GM21825 (cell line): ENCODE data around the gene PLEKHF1.
"Not testable (repeated sequence)": the region's sequence is repeated elsewhere in the genome, so short reads cannot be mapped to it uniquely, and the experiment has no call there.

ENCODE experiments used
- ATAC-seq: cut with Tn5 transposase; IDR thresholded peaks from one replicate; pipeline ENCODE4 v1.9.1; 2021; ENCODE audit warnings: mild to moderate bottlenecking, moderate library complexity; ENCODE audit not compliant: unreplicated experiment

PLEKHF1 gene

GRCh38 chr19:29665215-29665825, at the start of gene PLEKHF1:
Gene PLEKHF1 (plus strand): TSS chr19:29665461. CDS start chr19:29673840, 8,379 bp downstream.
- ATAC-seq: peak; percentile 88

DNA sequence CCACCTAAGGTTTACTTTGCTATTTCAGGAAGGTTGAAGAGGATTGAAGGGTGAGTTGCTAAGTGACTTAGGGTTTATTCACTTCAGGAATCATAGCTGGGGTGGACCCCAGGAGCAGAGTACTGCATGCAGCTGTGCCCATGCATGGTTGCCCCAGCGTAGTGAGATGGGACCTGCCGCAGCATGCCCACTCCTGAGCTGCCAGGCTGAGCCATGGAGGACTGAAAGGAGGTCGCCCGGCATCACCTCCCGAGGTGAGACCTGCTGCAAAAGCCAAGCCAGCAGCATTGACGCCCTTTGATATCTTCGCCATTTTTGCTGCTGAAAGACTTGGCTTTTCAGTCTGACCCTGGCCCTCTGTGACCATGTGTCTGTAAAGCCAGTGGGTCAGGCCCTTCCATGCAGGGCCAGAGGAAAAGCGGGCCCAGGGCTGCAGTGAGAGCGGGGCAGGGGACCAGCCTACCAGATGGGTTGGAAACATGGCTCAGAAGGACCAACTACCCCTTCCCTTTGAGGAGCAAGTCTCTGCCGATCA, 49.3 kb upstream of the PLEKHF1 start:
- no peak for ATAC-seq

GRCh38 chr19:29616541-29616940, 48.7 kb upstream of the PLEKHF1 start:
- ATAC-seq: no peak

DNA sequence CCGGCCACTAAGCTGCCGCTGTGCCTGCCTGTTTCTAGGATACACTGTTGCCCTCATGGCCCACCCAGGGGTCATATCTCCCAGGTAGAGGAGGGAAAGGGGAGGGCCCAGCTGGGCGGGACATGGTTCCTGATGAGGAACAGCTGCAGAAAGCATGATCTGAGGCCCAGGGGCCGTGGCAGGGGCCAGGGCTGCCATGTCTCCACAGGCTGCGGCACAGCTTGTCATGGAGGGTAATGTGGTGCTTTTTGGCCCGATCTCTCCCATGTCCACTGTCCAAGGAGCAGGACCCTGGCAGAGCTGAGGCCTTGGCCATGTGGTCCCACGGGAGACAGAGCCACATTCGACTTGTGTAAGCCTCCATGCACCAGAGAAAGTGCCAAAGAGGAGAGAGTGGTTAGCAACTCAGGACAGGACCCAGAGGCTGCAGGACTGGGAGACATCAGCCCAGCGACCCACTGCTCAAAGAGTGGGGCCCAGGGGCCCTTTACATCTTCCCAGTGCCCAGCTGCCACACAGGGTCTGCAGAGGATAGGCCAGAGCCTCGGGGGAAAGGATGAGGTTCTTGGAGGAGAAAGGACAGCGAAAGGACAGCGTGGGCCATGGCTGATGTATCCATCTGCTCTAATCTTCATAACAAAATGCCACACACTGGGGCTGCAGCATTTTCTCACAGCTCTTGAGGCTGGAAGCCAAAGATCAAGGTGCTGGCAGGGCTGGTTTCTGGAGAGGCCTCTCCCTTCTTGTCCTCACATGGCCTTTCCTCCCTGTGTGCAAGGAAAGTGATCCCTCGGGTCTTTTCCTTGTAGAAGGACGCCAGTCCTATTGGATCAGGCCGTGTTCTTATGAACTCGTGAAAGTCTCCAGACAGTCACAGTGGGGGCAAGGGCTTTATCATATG, 47.6 kb upstream of the PLEKHF1 start:
- ATAC-seq: no peak

- ATAC-seq: no peak
These were observed 46.8 kb upstream of the PLEKHF1 start for GRCh38 chr19:29618434-29618833.

GRCh38 chr19:29618871-29619270, 46.4 kb upstream of the PLEKHF1 start:
- ATAC-seq: no peak

DNA sequence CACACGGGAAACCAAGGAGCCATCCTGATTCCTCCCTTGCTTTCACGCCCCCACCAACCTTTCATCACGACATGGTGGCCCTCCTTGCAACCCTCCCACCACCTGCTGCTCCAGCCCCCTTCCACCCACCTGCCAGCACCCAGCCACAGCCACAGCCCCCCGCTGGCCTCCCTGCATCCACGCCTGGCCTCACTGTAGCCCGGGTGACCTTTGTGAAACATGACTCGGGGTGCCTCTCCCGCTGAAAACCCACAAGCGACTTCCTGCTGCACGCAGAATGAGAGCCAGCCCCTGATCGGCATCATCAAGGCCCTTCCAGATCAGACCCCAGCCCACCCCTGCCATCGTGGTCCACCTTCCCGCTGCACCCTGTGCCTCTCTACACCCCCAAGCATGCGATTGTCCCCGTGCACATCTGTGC, 44.3 kb upstream of the PLEKHF1 start:
- no peak for ATAC-seq

DNA sequence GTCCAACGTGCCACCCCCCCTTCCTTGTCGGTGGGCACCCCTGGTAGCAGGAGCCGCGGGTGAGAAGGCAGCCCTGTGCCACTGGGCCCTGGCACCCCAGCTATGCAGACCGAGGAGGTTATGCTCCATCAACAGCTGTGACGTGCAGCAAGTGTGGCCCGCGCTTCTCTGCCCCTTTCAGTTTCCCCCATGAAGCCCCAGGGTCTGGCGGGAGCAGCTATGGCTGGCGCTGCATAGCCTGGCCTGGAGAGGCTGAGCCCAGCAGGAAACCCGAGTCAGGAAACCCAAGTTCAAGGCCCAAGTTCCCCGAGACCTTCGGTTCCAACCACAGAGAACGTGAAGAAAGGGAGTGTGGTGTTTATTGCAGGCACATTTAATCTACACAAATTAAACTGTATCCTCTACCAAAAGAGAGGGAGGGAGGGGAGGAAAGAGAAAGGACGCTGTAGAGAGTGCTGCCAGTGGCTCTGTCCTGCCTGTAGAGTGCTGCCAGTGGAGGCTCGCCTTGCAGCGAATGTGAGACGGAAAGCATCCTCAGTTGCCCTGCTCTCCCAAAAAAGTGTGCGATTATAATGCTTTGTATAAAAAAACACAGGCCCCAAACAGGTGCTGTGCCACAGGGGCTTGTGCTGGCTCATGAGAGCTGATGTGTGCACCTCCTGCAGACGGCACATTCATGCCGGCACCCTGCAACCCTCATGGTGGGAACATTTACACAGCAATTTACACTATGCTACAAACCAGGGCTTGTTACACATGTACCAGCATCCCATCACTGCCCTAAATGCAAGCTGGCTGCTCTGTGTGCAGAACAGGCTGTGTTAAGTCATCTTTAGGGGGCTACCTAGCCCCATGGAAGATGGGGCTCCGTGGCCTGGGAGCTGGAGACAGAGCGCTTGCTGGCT, 42.8 kb upstream of the PLEKHF1 start:
- ATAC-seq: no peak

- no peak for ATAC-seq
These were observed 41.4 kb upstream of the PLEKHF1 start for GRCh38 chr19:29623726-29624488.

DNA sequence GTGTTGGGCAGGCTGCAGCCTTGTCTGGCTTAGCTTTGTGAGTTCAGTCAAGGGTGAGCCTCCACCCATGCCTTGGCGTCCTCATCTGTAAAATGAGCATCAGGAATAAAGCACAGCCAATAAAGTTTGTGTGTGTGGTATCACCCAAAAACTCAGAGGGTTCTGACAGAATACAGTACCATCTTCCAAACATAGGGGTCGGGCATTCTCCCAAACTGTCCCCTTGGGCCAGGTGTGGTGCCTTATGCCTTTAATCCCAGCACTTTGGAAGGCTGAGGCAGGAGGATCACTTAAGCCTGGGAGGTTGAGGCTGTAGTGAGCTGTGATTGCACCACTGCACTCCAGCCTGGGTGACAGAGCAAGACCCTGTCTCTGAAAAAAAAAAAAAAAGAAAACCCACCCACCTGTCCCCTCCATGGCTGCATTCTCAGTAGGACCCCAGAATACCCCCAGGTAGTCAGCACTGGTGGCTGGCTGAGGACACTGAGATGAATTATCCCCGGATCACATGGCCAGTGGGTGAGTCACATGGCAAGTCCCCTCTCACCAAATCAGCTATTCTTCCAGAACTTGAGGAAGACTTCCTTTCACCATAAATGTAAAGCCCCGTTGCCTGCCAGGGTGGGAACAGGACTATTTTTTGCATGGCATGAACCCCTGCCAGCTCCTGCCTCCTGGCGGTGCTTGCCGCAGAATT, 40.6 kb upstream of the PLEKHF1 start:
- ATAC-seq: no peak

- ATAC-seq: no peak
These were observed 40.0 kb upstream of the PLEKHF1 start for GRCh38 chr19:29625186-29625651.

DNA sequence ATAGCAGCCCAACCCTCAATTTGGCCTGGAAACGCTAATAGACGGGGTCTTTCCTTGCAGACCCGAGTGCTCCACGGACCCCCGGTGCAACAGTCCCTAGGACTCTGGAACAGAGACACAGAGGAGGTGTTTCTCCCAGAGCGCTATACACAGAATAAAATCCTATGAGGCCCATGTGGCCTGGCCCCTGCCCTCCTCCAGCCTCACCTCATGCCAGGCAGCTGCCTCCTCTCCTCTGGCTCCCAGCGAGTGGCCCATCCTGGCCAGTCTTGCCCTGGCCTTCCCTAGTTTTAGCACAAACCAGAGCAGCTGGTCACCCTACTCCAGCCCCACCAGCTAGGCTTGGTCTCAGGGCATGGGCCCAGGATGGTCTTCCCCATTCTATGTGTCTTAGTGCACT, 38.9 kb upstream of the PLEKHF1 start:
- ATAC-seq: no peak

- ATAC-seq: not testable (repeated sequence)
These were observed 38.4 kb upstream of the PLEKHF1 start for GRCh38 chr19:29626832-29627231.

DNA sequence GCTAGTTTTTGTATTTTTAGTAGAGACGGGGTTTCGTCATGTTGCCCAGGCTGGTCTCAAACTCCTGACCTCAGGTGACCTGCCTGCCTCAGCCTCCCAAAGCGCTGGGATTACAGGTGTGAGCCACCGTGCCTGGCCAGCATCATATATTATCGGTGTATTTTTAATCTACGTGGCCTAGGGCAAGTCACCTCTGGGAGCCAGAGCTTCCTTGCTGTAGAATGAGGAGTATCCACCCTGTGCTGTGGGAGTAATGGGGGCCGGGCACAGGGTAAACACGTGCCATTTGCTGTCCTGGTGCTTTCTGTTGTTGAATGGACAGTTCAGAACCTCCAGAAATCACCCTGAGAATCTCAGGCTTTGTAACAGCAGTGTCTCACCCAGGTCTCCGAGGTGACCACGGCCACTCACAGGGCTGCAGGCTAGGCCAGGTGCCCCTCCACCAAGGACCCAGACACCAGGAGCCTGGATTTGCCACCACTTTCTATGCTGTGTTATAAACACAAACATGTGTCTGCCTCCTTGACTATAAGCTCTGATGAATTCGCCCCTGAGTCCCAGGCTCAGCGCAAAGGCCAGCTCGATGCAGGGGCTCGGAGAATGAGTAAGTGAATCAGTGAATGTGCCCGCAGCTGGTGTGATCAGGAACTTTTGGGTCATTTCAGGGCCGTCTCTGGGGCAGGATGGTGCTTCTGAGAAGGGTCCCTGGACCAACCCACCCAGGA, 36.4 kb upstream of the PLEKHF1 start:
- no peak for ATAC-seq

GRCh38 chr19:29629836-29630534, 35.3 kb upstream of the PLEKHF1 start:
- ATAC-seq: no peak

GRCh38 chr19:29630655-29631054, 34.6 kb upstream of the PLEKHF1 start:
- ATAC-seq: no peak

DNA sequence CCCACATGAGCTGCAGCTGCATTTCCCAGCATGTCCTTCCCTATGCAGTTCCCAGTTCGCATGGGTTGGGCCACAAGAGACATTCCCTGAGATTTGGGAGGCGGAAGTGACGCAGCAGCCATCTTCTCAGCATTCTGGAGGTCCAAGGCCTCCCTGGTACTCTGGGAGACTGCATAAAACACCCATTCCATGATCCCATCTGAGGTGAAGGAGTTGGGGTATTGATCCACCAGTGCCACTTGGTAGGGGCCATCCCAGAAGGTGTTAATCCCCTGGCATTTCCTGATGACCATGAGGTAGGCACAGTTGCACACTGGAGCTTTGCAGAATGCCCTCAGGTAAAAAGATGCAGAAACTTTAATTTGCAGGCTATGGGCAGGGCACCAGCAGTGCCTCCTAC, 33.8 kb upstream of the PLEKHF1 start:
- no peak for ATAC-seq

DNA sequence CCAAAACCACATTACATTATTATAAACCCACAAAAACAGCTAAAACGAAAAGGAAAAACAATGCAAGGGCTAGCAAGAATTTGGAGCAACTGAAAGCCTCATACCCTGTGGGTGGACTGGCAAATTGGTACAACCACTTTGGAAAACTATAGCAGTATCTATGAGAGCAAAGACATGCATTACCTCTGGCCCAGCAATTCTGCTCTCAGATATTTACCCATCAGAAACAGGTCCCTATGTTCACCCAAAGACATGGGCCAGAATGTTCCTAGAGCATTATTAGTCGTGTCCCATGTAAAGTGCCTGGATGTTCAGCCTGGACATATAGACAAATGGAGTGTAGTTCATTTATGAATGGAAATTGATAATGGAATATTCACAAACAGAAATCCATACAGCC, 31.3 kb upstream of the PLEKHF1 start:
- no peak for ATAC-seq
